GM19397 (cell line): ENCODE results near the gene CD300LB.
"Not testable (repeated sequence)": the region's sequence is repeated elsewhere in the genome, so short reads cannot be mapped to it uniquely, and the experiment has no call there.

Experiments
- ATAC-seq: cut with Tn5 transposase; IDR thresholded peaks from one replicate; pipeline ENCODE4 v1.9.1; 2021; ENCODE audit warnings: mild to moderate bottlenecking, moderate library complexity; ENCODE audit not compliant: unreplicated experiment

CD300LB gene

DNA sequence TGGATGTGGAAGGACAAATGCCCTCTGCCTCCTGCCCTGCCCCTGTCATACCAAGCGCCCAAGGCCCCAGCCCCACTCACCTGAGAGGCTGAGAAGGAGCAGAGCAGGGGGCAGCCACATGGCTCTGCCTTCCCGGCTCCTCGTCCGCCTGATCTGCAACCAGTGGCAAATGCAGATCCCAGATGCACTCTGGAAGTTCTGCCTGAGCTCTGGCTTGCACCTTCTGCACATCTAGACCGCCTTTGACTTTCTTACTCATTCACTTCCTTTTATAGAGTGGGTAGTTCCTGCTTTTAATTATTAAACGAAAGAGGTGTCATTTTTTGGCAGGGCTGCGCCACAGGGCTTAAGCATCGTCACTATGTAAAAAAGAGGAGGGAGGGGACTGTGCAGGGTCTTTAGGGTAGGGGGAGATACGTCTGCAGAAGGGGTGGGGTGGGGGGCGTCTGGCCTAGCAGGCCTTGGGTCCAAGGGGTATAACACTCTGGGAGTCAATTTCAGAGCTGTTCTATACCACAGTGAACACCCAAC is at the start of gene CD300LB:
Gene CD300LB (minus strand): TSS at position 245 of the 531 bp plus-strand sequence. CDS start 125 bp downstream, at position 120.
- no peak for ATAC-seq

DNA sequence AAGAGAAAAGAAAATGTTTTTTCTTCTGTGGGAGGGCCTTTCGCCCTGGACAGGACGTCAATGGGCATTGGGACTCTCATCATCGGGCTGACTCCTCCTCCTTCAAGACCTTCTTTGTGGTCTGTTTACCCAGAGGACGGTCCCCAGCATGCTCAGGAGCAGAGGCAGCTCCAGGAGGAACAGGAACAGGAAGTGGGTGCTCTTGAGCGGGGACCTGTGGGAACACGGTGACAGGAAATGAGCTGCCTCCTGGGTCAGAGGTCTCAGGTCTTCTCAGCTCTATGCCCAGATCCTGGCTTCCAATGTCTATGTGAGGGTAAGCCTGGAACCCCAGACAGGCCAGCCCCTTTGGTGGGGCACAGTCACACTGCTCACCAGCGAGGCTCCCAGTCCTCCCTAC is 48.6 kb upstream of the CD300LB start:
- ATAC-seq = no peak

- no peak for ATAC-seq
Observed at GRCh38 chr17:74578979-74579378, 47.7 kb upstream of the CD300LB start.

DNA sequence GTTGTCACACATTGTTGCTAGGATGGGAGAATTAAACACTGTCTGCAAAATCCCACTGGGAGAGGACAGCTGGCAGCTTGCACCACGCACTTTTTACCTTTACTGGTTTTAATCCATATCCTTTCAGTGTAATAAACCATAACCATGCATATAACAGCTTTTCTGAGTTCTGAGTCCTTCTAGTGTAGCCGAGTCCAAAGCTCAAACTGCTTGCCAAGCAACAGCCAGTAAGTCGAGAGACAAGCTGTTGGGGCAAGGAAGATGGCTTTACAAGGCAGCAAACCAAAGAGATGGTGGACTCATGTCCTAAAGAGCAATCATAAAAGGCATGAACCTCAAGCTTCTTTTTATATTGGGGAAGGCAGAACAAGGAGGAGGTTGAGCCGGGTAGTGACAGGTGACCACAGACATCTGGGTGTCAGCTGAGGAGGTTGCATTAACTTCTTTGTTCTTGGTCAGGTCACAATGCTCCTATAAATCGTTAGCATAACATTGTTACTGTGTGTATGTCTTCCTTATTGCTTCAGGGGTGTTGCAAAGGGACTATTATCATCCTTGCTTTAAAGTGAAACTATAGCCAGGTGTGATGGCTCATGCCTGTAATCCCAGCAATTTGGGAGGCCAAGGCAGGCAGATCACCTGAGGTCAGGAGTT is 43.3 kb upstream of the CD300LB start:
- no peak for ATAC-seq

- not testable (repeated sequence) for ATAC-seq
Observed at GRCh38 chr17:74573635-74574034, 42.4 kb upstream of the CD300LB start.

DNA sequence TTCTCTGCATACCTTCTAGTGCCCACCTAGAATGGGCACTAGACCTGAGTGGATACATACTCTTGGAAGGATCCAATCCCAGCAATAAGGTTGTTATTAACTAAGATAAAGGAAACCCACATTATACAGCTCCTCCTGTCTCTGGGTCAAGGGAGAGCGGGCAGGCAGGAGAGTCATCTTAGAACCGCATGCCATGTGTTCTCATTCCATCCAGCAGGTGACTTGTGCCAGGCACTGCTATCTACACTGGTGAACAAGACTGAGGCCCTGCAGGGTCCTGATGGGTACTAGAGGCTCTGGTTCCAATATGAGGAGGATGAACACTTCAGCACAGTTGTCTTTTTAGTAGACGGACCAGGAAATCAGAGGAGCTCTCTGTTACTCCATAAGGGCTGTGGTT is 41.9 kb upstream of the CD300LB start:
- ATAC-seq = no peak

DNA sequence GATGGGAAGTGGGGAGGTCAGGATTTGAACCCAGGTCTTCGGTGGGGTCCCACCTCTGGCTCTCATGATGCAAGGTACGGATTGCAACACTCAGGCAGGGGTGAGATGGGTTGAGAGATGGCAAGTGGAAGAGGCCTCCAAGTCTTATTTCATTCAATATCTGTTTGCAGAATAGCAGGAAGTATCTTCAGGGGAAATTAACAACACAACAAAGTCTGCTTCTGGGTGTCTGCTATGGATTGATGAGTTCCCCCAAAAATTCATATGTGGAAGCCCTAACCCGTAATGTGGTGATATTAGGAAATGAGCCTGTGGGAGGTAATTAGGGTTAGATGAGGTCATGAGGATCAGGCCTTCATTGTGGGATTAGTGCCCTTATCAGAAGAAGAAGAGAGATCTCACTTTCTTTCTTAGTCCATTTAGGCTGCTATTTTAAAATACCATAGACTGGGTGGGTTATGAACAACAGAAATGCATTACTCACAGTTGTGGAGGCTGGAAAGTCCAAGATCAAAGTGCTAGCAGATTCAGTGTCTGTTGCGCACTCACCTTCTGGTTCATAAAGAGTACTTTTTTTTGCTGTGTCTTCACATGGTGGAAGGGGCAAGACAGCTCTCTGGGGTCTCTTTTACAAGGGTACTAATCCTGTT is 40.5 kb upstream of the CD300LB start:
- ATAC-seq = no peak

GRCh38 chr17:74569020-74570003 is 38.0 kb upstream of the CD300LB start:
- ATAC-seq = no peak

- no peak for ATAC-seq
Observed at GRCh38 chr17:74568106-74568873, 37.0 kb upstream of the CD300LB start.

DNA sequence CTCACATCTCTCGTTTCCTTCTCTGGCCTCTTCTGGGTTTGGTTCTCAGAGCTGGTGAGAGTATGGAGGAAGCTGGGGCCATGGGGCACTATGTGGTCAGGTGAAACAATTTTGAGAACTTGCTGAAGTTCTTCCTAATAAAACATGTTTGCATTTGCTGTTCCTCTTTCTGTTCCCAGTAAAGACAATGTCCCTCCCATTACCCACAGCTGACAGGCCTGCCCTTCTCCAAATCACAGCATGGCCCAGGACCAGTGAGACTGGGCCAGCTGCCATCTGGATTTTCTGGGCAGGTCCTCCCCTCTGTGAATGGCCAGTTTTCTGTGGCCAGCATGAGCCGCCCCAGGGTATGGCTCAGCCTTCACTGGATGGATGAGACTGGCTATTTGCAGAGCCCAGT is 36.1 kb upstream of the CD300LB start, which contains the start of gene CD300H:
Gene CD300H (minus strand): TSS at position 113 of the 400 bp plus-strand sequence.
- no peak for ATAC-seq

- ATAC-seq = no peak
Observed at GRCh38 chr17:74566132-74566753, 35.0 kb upstream of the CD300LB start.

- no peak for ATAC-seq
Observed at GRCh38 chr17:74565126-74565525, 33.9 kb upstream of the CD300LB start.

DNA sequence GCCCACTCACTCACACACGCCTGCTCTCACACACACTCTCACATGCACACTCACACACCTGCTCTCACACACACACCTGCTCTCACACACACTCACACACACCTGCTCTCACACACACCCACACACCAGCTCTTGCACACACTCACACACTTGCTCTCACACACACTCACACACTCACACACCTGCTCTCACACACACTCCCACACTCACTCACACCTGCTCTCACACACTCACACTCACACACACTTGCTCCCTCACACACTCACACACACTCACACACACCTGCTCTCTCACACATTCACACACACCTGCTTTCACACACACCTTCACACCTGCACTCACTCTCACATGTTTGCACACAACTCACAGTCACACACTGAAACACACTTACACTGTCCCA is 32.1 kb upstream of the CD300LB start:
- ATAC-seq = no peak

DNA sequence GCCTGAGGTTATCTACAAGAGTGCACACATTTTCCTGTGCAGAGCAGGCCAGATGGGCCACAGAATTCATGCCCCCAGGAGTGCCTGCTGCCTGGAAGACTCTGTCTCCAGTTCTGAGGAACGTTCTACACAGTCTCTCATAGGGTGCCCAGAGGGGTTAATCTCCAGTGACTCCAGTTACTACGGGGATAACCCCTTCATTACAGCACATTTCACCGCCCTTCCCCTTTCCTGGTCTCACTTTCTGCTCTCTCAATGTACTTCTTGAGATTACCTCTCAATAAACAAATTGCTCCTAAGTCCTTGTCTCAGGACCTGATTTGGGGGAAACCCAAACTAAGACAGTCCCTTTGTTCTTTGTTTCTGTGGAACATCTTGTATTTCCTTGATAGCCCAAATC is 30.3 kb upstream of the CD300LB start:
- ATAC-seq = no peak

- ATAC-seq = no peak
Observed at GRCh38 chr17:74558882-74559519, 27.7 kb upstream of the CD300LB start.

- not testable (repeated sequence) for ATAC-seq
Observed at GRCh38 chr17:74558402-74558801, 27.1 kb upstream of the CD300LB start.

- ATAC-seq = no peak
Observed at GRCh38 chr17:74555427-74555940, 24.2 kb upstream of the CD300LB start.

DNA sequence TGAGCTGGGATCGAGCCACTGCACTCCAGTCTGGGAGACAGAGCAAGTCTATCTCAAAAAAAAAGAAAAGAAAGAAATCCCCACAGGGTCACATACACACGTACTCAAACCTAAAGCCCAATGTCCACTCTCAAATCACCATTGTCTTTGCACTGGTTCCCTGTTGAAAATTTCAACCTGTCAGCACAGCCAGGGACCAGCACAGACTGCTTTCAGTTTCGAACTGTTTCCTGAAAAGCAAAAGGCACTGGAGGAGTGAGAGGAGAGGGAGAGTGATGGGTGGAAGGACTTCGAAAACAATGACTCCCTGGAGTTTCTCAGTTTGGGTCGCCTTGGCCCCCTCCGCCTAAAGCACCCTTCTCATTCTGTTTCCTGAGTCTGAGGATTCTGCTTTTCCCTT is 23.6 kb upstream of the CD300LB start:
- ATAC-seq = no peak

DNA sequence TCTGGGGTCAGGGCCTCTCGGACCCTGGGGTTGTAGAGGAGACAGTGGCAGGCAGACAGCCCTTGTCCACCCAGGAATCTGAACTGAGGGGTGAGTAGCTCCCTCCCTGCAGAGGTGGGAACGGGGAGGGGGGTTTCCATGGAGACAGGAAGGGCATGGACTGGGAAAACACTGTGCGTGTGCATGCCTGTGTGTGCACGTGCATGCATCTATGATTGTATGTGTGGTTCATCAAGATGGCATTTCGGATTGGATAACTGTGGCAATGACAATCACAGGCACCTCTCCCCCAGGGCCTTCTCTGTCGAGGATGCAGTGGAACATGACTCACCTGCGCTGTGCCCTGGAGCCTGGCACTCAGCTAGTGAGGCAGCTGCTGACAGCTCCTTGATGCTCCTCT is 20.8 kb upstream of the CD300LB start:
- ATAC-seq = no peak
